ENCODE measurements around the gene CCDC50. TPM values are rescaled to one million over a fixed set of nuclear protein-coding genes. Genes with fewer than 3 reads are reported as not detected.

The CCDC50 gene
- total RNA-seq, 1 donor from 2014 or later, result 63.5 TPM

GRCh38 chr3:191298846-191299245 lies 30.3 kb upstream of the CCDC50 start:
- Mint-ChIP-seq H3K27me3 (ENCODE audit: unreplicated experiment) (no peaks in the 10 kb centered on the region), H3K36me3 (ENCODE audit: low read depth, unreplicated experiment) (no peaks in the 10 kb centered on the region), H3K4me3 (ENCODE audit: unreplicated experiment) (no peak overlapping the region), H3K9me3 (ENCODE audit: unreplicated experiment) (no peaks in the 10 kb centered on the region), H3K4me1 (ENCODE audit: unreplicated experiment) (peaks cover 5% of the 10 kb centered on the region), H3K27ac (ENCODE audit: unreplicated experiment) (no peak overlapping the region)
- no peak for TF ChIP-seq CTCF (IDR thresholded peaks at IDR 0.05; ENCODE audit: unreplicated experiment)
- no peak for DNase-seq (ENCODE audit: low spot score)

GRCh38 chr3:191300422-191300821 lies 28.8 kb upstream of the CCDC50 start:
- H3K9me3 Mint-ChIP-seq (ENCODE audit: unreplicated experiment), result no peaks in the 10 kb centered on the region
- no peaks in the 10 kb centered on the region for H3K36me3 Mint-ChIP-seq (ENCODE audit: low read depth, unreplicated experiment)
- peaks cover 5% of the 10 kb centered on the region for H3K4me1 Mint-ChIP-seq (ENCODE audit: unreplicated experiment)
- TF ChIP-seq CTCF (IDR thresholded peaks at IDR 0.05; ENCODE audit: unreplicated experiment), result no peak
- peaks cover 2% of the 10 kb centered on the region for H3K27me3 Mint-ChIP-seq (ENCODE audit: unreplicated experiment)
- H3K27ac Mint-ChIP-seq (ENCODE audit: unreplicated experiment), result no peak overlapping the region
- no peak overlapping the region for H3K4me3 Mint-ChIP-seq (ENCODE audit: unreplicated experiment)
- DNase-seq (ENCODE audit: low spot score), result no peak

GRCh38 chr3:191301017-191301416 lies 28.2 kb upstream of the CCDC50 start:
- no peak for DNase-seq (ENCODE audit: low spot score)
- TF ChIP-seq CTCF (IDR thresholded peaks at IDR 0.05; ENCODE audit: unreplicated experiment), result no peak
- no peaks in the 10 kb centered on the region for H3K9me3 Mint-ChIP-seq (ENCODE audit: unreplicated experiment)
- H3K27me3 Mint-ChIP-seq (ENCODE audit: unreplicated experiment), result peaks cover 2% of the 10 kb centered on the region
- H3K4me3 Mint-ChIP-seq (ENCODE audit: unreplicated experiment), result no peak overlapping the region
- H3K27ac Mint-ChIP-seq (ENCODE audit: unreplicated experiment), result no peak overlapping the region
- peaks cover 5% of the 10 kb centered on the region for H3K4me1 Mint-ChIP-seq (ENCODE audit: unreplicated experiment)
- no peaks in the 10 kb centered on the region for H3K36me3 Mint-ChIP-seq (ENCODE audit: low read depth, unreplicated experiment)

GRCh38 chr3:191301782-191302411 lies 27.3 kb upstream of the CCDC50 start:
- no peak for DNase-seq (ENCODE audit: low spot score)
- no peaks in the 10 kb centered on the region for H3K36me3 Mint-ChIP-seq (ENCODE audit: low read depth, unreplicated experiment)
- peaks cover 5% of the 10 kb centered on the region for H3K4me1 Mint-ChIP-seq (ENCODE audit: unreplicated experiment)
- no peak overlapping the region for H3K4me3 Mint-ChIP-seq (ENCODE audit: unreplicated experiment)
- TF ChIP-seq CTCF (IDR thresholded peaks at IDR 0.05; ENCODE audit: unreplicated experiment), result no peak
- H3K9me3 Mint-ChIP-seq (ENCODE audit: unreplicated experiment), result no peaks in the 10 kb centered on the region
- no peak overlapping the region for H3K27ac Mint-ChIP-seq (ENCODE audit: unreplicated experiment)
- H3K27me3 Mint-ChIP-seq (ENCODE audit: unreplicated experiment), result peaks cover 2% of the 10 kb centered on the region

- Mint-ChIP-seq H3K27ac (ENCODE audit: unreplicated experiment) (no peak overlapping the region), H3K4me3 (ENCODE audit: unreplicated experiment) (no peak overlapping the region), H3K36me3 (ENCODE audit: low read depth, unreplicated experiment) (no peaks in the 10 kb centered on the region), H3K9me3 (ENCODE audit: unreplicated experiment) (no peaks in the 10 kb centered on the region), H3K4me1 (ENCODE audit: unreplicated experiment) (peaks cover 5% of the 10 kb centered on the region), H3K27me3 (ENCODE audit: unreplicated experiment) (peaks cover 2% of the 10 kb centered on the region)
- TF ChIP-seq CTCF (IDR thresholded peaks at IDR 0.05; ENCODE audit: unreplicated experiment), result no peak
- no peak for DNase-seq (ENCODE audit: low spot score)
Measured at GRCh38 chr3:191302451-191302850, 26.7 kb upstream of the CCDC50 start.
